22Rv1 (cell line): ENCODE results near the gene IQSEC1.
A peak's percentile ranks its signal among the peaks of the same experiment; 100 is the strongest.

Source experiments
- H3K27ac ChIP-seq: fragments of 450-650 bp; 2 replicates; pipeline ENCODE4 v1.5.1; 2017
- CTCF ChIP-seq: fragments of 450-650 bp; IDR thresholded peaks from 2 replicates; pipeline ENCODE4 v1.5.1; 2017; ENCODE audit warnings: mild to moderate bottlenecking
- ZFX ChIP-seq: fragments of 450-650 bp; IDR thresholded peaks from 2 replicates; pipeline ENCODE4 v1.6.1; 2017; ENCODE audit warnings: antibody characterized with exemption, borderline replicate concordance

The IQSEC1 gene

GRCh38 chr3:12895391-12896062, 177.7 kb downstream of the IQSEC1 start:
- H3K27ac ChIP-seq, result no peak overlapping the region
- TF ChIP-seq ZFX (no peak), CTCF (no peak)

DNA sequence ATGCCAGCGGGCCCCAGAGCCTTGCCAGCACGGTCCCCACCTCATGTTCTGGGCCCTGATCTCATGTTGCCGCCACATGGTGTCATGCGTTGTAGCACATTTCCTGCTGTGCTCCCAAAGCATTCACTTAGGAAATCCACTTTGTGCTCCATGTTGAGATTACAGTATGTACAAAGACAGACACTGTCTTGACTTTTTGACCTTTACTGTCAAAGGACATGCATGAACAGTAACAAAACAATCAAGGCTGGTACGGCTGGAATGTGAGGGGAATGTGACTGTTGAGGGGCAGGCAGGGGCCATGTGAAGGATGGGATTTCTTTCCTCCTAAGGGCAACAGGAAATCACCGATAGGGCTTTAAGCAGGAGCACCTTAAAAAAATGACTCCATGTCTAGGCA, 178.6 kb downstream of the IQSEC1 start:
- TF ChIP-seq CTCF (no peak), ZFX (no peak)
- H3K27ac ChIP-seq, result no peak overlapping the region

DNA sequence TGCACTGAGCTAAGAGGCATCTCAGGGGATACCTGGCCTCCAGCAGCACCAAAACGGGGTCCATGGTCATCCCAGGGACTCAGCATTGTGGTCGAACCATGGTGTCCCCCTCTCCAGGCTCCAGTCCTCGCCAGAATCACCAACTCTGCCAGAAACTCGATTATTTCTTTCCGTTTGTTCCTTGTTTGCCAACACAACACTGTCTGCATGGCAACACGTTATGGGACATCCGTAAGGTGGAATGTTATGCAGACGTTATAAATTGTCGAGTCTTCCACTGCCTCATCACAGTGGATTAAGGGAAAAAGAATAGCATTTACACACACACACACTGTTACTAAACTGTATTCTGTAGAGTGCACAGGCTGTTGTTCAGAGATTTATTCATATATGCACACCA, 179.4 kb downstream of the IQSEC1 start:
- TF ChIP-seq CTCF (no peak), ZFX (no peak)
- H3K27ac ChIP-seq, result no peak overlapping the region

GRCh38 chr3:12893247-12893646, 180.0 kb downstream of the IQSEC1 start:
- TF ChIP-seq CTCF, result no peak
- TF ChIP-seq ZFX, result no peak
- H3K27ac ChIP-seq, result no peak overlapping the region

GRCh38 chr3:12892840-12893189, 180.4 kb downstream of the IQSEC1 start:
- H3K27ac ChIP-seq, result no peak overlapping the region
- TF ChIP-seq CTCF (no peak), ZFX (no peak)

GRCh38 chr3:12891985-12892839, 181.0 kb downstream of the IQSEC1 start:
- no peak overlapping the region for H3K27ac ChIP-seq
- peak; percentile 86 for TF ChIP-seq CTCF
- TF ChIP-seq ZFX, result no peak

GRCh38 chr3:12891391-12891984, 181.7 kb downstream of the IQSEC1 start:
- TF ChIP-seq CTCF (no peak), ZFX (no peak)
- H3K27ac ChIP-seq, result no peak overlapping the region
